Fibroblast of mammary gland (primary cell): Measurements from ENCODE around the gene LBP.

ENCODE experiments used
- DNase-seq: peaks from one replicate; pipeline ENCODE4 v3.0.0-alpha.2; 2010; ENCODE audit warnings: low read depth
- H3K4me3 ChIP-seq: 2 replicates; pipeline ENCODE4 v1.5.1; 2011; ENCODE audit warnings: low read depth, mild to moderate bottlenecking, low read length, moderate library complexity; ENCODE audit not compliant: control insufficient read depth
- TF ChIP-seq, protein P1 (sequence below): conservative IDR thresholded peaks from 2 replicates; pipeline ENCODE4 v1.5.1; 2011; ENCODE audit warnings: low read depth, low read length, inconsistent platforms; ENCODE audit not compliant: control insufficient read depth, insufficient read depth

The LBP gene

DNA sequence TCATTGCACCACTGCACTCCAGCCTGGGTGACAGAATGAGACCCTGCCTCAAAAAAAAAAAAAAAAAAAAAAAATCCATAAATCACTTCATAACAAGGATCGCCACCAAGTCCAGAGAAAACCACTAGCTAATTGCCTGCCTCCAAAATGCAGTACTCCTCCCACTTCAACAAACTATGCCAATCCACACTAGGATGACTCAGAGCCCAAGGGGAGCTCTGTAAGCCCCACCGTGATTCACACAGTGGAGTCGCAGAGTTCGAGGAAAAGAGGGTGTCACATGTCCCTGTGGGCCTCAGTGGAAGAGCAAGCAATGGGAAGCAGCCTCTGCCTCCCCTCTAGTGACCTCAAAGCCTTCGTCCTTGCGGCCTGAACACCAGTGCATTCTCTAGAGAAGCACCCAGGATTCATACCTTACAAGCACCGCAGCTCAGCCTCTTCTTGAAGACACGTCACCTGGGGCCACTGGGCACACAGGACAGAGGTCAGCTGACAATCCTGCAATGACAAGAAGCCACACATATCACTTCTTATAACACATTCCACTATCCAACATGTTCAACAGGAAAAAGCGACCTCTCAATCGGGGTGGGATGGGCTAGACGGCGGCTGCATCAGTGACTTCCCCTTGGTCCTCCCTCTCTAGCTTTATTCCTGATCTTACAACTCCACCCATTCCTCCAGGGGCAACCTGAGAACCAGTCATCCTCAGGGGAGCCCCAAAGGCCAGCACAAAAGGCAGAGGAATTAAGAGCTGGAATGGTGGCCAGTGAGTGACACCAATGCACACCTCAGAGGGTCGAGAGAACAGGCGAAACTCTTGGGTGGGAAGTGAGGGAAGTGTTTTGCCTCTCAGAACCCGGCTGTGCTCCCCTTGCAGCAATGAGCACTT lies 80.0 kb downstream of the LBP start:
- DNase-seq, result peak; percentile 97
- TF ChIP-seq, protein P1, sequence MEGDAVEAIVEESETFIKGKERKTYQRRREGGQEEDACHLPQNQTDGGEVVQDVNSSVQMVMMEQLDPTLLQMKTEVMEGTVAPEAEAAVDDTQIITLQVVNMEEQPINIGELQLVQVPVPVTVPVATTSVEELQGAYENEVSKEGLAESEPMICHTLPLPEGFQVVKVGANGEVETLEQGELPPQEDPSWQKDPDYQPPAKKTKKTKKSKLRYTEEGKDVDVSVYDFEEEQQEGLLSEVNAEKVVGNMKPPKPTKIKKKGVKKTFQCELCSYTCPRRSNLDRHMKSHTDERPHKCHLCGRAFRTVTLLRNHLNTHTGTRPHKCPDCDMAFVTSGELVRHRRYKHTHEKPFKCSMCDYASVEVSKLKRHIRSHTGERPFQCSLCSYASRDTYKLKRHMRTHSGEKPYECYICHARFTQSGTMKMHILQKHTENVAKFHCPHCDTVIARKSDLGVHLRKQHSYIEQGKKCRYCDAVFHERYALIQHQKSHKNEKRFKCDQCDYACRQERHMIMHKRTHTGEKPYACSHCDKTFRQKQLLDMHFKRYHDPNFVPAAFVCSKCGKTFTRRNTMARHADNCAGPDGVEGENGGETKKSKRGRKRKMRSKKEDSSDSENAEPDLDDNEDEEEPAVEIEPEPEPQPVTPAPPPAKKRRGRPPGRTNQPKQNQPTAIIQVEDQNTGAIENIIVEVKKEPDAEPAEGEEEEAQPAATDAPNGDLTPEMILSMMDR, result no peak
- no peak overlapping the region for H3K4me3 ChIP-seq
